ENCODE measurements around the gene COQ8A. TPM values are rescaled to one million over a fixed set of nuclear protein-coding genes. Genes with fewer than 3 reads are reported as not detected.

COQ8A gene
- polyA plus RNA-seq, 2 donors = 15.9 to 19.9 TPM

DNA sequence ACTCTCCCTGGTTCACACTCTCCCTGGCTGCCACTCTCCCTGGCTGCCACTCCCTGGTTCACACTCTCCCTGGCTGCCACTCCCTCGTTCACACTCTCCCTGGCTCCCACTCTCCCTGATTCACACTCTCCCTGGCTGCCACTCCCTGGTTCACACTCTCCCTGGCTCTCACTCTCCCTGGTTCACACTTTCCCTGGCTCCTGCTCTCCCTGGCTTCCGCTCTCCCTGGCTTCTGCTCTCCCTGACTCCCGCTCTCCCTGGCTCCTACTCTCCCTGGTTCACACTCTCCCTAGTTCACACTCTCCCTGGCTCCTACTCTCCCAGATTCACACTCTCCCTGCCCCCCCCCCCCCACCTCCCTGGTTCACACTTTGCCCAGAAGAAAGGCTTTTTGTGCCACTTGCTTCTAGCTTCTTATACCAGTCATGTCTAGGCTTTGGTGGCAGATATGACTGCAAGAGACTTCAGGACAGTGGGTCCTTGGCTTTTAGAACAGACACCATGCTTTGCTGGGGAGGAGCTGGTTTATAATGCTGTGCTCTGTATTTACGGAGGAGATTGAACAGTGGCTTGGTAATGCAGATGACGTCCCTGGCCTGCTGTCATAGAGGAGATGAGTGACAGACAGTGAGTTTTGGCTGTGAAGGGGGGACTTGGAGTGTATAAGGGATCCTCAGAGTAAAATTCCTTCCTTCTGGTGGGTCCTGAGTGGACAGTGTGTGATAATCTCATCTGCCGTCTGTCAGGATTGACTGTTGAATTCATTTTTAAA, 17.0 kb downstream of the COQ8A start:
- WGBS, 2 donors = 89 to 95% methylated on average over 6 of the region's 6 CpGs

DNA sequence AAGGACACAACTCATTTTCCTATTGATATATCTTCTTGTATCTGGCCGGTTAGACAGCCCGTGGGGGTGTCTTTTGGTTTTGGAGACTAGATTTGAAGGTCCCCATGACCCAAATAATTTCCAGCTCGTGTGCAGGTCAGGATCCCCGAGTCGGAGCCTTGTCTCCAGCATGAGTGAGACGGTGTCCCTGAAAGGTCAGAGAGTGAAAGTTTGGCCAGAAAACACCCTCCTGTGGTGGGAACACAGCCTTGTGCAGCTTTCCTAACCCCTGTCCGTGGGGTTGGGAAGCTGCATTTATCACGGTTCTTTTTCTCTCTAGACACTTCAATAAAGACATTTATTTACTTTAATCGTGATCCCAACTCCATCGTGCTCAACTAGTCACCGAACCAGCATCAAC, 17.6 kb downstream of the COQ8A start:
- Histone ChIP-seq H3K27ac (ENCODE audit: low read depth in 2 of 2, low read length in 1 of 2) (no peak overlapping the region), H3K9me3 (ENCODE audit: control insufficient read depth in 2 of 2, insufficient read depth in 1 of 2, low read depth in 1 of 2, low read length in 1 of 2) (peaks cover 0 to 2% of the 10 kb centered on the region in 2 donors), H3K4me1 (ENCODE audit: control insufficient read depth in 2 of 2, insufficient read depth in 2 of 2, low read length in 1 of 2) (peaks cover 0 to 4% of the 10 kb centered on the region in 2 donors), H3K4me3 (ENCODE audit: low read depth in 1 of 2, low read length in 2 of 2) (no peak overlapping the region), H3K27me3 (ENCODE audit: control insufficient read depth in 1 of 2, insufficient read depth in 2 of 2, low read length in 2 of 2) (no peaks in the 10 kb centered on the region), H3K36me3 (ENCODE audit: control insufficient read depth in 2 of 2, insufficient read depth in 2 of 2, low read length in 1 of 2) (peaks cover 0 to 3% of the 10 kb centered on the region in 2 donors)
- WGBS, 2 donors = 82 to 92% methylated on average over 11 of the region's 11 CpGs

More for the DNA sequence above, 17.0 kb downstream of the COQ8A start:
- peaks cover 0 to 3% of the 10 kb centered on the region in 2 donors for H3K36me3 ChIP-seq (ENCODE audit: control insufficient read depth in 2 of 2, insufficient read depth in 2 of 2, low read length in 1 of 2)
- H3K4me3 ChIP-seq (ENCODE audit: low read depth in 1 of 2, low read length in 2 of 2) = no peak overlapping the region
- H3K4me1 ChIP-seq (ENCODE audit: control insufficient read depth in 2 of 2, insufficient read depth in 2 of 2, low read length in 1 of 2) = peaks cover 0 to 4% of the 10 kb centered on the region in 2 donors
- H3K27ac ChIP-seq (ENCODE audit: low read depth in 2 of 2, low read length in 1 of 2) = no peak overlapping the region
- no peaks in the 10 kb centered on the region for H3K27me3 ChIP-seq (ENCODE audit: control insufficient read depth in 1 of 2, insufficient read depth in 2 of 2, low read length in 2 of 2)
- H3K9me3 ChIP-seq (ENCODE audit: control insufficient read depth in 2 of 2, insufficient read depth in 1 of 2, low read depth in 1 of 2, low read length in 1 of 2) = peaks cover 0 to 2% of the 10 kb centered on the region in 2 donors

DNA sequence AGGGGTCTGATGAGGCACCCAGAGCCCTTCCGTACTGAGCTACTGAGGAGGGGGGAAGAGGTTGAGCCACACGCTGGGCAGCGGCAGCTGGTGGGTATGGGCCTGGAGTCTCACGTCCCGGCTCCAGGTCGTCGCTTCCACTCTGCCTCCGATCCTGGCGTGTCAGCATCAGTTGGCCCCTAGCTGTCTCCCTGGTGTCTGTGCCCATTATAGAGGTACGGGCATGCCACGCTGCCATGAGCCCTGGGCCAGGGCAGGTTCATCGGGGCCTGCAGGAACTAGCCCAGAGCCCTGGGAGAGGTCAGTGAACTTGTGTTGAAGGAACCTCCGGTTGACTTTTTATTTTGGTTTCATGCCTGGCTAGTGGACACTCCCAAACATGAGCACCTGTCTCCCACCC, 18.2 kb downstream of the COQ8A start:
- peaks cover 0 to 4% of the 10 kb centered on the region in 2 donors for H3K4me1 ChIP-seq (ENCODE audit: control insufficient read depth in 2 of 2, insufficient read depth in 2 of 2, low read length in 1 of 2)
- 95% methylated on average over 13 of the region's 13 CpGs for WGBS, 2 donors
- H3K27me3 ChIP-seq (ENCODE audit: control insufficient read depth in 1 of 2, insufficient read depth in 2 of 2, low read length in 2 of 2) = no peaks in the 10 kb centered on the region
- no peak overlapping the region for H3K4me3 ChIP-seq (ENCODE audit: low read depth in 1 of 2, low read length in 2 of 2)
- H3K27ac ChIP-seq (ENCODE audit: low read depth in 2 of 2, low read length in 1 of 2) = no peak overlapping the region
- peaks cover 0 to 7% of the 10 kb centered on the region in 2 donors for H3K36me3 ChIP-seq (ENCODE audit: control insufficient read depth in 2 of 2, insufficient read depth in 2 of 2, low read length in 1 of 2)
- H3K9me3 ChIP-seq (ENCODE audit: control insufficient read depth in 2 of 2, insufficient read depth in 1 of 2, low read depth in 1 of 2, low read length in 1 of 2) = peaks cover 0 to 2% of the 10 kb centered on the region in 2 donors

DNA sequence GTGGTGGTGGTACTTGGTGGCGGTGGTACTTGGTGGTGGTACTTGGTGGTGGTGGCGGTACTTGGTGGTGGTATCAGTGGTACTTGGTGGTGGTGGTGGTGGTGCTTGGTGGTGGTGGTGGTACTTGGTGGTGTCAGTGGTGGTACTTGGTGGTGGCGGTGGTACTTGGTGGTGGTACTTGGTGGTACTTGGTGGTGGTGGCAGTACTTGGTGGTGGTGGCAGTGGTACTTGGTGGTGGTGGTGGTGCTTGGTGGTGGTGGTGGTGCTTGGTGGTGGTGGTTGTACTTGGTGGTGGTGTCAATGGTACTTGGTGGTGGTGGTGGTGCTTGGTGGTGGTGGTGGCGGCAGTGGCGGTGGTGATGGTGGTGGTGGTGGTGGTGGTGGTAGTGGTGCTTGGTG, 20.2 kb downstream of the COQ8A start:
- no peak overlapping the region for H3K27ac ChIP-seq (ENCODE audit: low read depth in 2 of 2, low read length in 1 of 2)
- H3K4me1 ChIP-seq (ENCODE audit: control insufficient read depth in 2 of 2, insufficient read depth in 2 of 2, low read length in 1 of 2) = peaks cover 0 to 2% of the 10 kb centered on the region in 2 donors
- H3K27me3 ChIP-seq (ENCODE audit: control insufficient read depth in 1 of 2, insufficient read depth in 2 of 2, low read length in 2 of 2) = no peaks in the 10 kb centered on the region
- WGBS, 2 donors = 74 to 85% methylated on average over 4 to 5 of the region's 5 CpGs
- peaks cover 3 to 17% of the 10 kb centered on the region in 2 donors for H3K36me3 ChIP-seq (ENCODE audit: control insufficient read depth in 2 of 2, insufficient read depth in 2 of 2, low read length in 1 of 2)
- H3K4me3 ChIP-seq (ENCODE audit: low read depth in 1 of 2, low read length in 2 of 2) = no peak overlapping the region
- no peaks in the 10 kb centered on the region for H3K9me3 ChIP-seq (ENCODE audit: control insufficient read depth in 2 of 2, insufficient read depth in 1 of 2, low read depth in 1 of 2, low read length in 1 of 2)

DNA sequence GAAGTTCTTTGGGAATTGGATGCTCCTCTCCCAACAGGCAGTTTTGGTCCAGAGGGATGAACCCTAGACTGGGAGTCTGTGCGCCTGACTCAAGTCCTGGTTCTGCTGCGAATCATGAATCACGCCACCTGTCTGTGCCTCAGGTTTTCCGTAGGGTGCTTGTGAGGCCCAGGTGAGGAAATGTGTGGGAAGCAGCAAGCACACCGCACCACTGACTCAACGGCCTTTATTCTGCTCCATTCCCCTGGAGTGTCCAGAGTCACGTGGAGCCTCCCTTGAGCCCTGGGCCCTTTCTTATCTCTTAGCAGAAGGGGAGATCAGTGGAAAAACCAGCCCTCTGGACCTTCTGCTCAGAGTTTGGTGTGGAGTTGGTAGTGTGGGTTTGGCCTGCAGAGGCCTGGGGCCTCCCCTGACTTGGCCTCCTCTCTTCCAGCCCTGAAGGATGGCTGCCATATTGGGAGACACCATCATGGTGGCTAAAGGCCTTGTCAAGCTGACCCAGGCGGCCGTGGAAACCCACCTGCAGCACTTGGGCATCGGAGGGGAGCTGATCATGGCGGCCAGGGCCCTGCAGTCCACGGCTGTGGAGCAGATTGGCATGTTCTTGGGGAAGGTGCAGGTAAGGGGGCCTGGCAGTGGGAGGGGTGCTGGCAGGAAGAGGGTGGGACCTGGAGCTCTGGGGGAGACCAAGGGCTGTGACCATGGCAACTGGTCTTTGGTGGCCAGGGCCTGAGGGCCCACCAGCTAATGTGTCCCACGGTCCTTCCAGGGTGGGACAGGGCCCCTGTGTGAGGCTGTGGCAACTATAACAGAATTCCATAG, 21.1 kb downstream of the COQ8A start:
- Histone ChIP-seq H3K36me3 (ENCODE audit: control insufficient read depth in 2 of 2, insufficient read depth in 2 of 2, low read length in 1 of 2) (peaks cover 7 to 19% of the 10 kb centered on the region in 2 donors), H3K4me3 (ENCODE audit: low read depth in 1 of 2, low read length in 2 of 2) (no peak overlapping the region)
- 95% methylated on average over 13 of the region's 13 CpGs for WGBS, 2 donors

DNA sequence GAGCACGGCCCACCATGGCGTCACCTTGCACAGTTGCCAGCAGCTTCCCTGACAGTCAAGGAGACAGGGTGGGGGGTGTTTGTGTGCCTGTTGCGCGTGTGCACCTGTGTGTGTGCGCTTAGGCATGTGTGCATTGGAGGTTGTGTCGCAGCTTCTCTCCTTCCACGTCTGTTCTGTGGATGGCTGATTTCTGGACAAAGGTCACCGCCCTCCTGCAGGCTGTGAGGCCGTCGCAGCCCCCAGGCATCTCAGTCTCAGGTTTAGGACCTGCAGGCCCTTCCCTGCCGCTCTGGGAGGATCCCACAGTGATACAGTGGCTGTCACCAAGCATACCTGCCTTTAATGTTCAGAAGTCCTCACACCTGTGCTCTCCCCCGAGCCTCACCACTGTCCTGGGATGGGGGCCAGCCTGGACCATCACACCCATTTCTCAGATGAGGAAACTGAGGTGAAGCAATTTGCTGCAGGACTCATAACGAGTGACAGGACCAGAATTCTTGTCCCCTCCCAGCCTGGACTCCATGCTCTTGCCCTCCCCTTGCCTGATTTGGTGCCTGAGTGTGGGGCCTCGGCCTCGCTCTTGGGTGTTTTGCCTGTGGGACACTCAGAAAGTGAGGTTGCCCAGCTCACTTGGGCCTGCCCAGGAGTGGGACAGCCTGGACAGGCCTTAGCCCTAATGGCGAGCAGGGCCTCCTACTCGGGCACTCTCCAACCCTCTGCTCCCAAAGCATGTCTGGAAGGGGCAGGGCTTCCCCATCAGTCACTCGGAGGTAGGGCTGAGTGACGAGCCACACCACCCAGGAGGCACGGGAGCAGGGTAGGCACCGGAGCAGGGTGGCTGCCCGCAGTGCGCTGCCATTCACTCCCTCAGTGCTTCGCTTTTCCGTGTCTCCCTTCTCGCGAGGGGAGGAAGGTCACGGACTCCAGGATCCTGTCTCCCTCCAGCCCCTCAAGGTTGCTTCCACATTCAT, 22.6 kb downstream of the COQ8A start:
- no peaks in the 10 kb centered on the region for H3K27me3 ChIP-seq (ENCODE audit: control insufficient read depth in 1 of 2, insufficient read depth in 2 of 2, low read length in 2 of 2)
- no peaks in the 10 kb centered on the region for H3K4me1 ChIP-seq (ENCODE audit: control insufficient read depth in 2 of 2, insufficient read depth in 2 of 2, low read length in 1 of 2)
- H3K4me3 ChIP-seq (ENCODE audit: low read depth in 1 of 2, low read length in 2 of 2) = no peak overlapping the region
- no peaks in the 10 kb centered on the region for H3K9me3 ChIP-seq (ENCODE audit: control insufficient read depth in 2 of 2, insufficient read depth in 1 of 2, low read depth in 1 of 2, low read length in 1 of 2)
- H3K27ac ChIP-seq (ENCODE audit: low read depth in 2 of 2, low read length in 1 of 2) = no peak overlapping the region
- H3K36me3 ChIP-seq (ENCODE audit: control insufficient read depth in 2 of 2, insufficient read depth in 2 of 2, low read length in 1 of 2) = peaks cover 7 to 24% of the 10 kb centered on the region in 2 donors
- WGBS, 2 donors = 91 to 92% methylated on average over 27 to 28 of the region's 28 CpGs

More for the DNA sequence above, 21.1 kb downstream of the COQ8A start:
- no peak overlapping the region for H3K27ac ChIP-seq (ENCODE audit: low read depth in 2 of 2, low read length in 1 of 2)
- no peaks in the 10 kb centered on the region for H3K4me1 ChIP-seq (ENCODE audit: control insufficient read depth in 2 of 2, insufficient read depth in 2 of 2, low read length in 1 of 2)
- H3K27me3 ChIP-seq (ENCODE audit: control insufficient read depth in 1 of 2, insufficient read depth in 2 of 2, low read length in 2 of 2) = no peaks in the 10 kb centered on the region
- no peaks in the 10 kb centered on the region for H3K9me3 ChIP-seq (ENCODE audit: control insufficient read depth in 2 of 2, insufficient read depth in 1 of 2, low read depth in 1 of 2, low read length in 1 of 2)

DNA sequence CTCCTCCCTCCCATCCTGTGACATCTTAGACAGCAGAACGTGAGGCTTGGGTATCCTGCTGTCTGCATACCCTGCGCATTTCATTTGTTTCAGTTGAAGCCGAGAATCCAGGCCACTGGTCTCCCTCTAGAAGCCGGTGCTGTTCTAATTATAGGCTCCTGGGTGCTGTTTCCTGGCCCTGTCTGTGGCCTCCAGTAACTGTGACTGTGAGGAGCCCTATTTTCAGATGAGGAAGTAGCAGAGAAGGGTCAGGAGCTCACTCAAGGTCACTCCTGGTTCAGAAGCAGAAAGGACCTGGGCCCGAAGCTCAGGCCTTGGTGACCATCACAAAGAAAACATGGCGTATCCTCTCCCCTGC, 24.0 kb downstream of the COQ8A start:
- H3K36me3 ChIP-seq (ENCODE audit: control insufficient read depth in 2 of 2, insufficient read depth in 2 of 2, low read length in 1 of 2) = peaks cover 7 to 24% of the 10 kb centered on the region in 2 donors
- WGBS, 2 donors = 79 to 81% methylated on average over 6 of the region's 6 CpGs

DNA sequence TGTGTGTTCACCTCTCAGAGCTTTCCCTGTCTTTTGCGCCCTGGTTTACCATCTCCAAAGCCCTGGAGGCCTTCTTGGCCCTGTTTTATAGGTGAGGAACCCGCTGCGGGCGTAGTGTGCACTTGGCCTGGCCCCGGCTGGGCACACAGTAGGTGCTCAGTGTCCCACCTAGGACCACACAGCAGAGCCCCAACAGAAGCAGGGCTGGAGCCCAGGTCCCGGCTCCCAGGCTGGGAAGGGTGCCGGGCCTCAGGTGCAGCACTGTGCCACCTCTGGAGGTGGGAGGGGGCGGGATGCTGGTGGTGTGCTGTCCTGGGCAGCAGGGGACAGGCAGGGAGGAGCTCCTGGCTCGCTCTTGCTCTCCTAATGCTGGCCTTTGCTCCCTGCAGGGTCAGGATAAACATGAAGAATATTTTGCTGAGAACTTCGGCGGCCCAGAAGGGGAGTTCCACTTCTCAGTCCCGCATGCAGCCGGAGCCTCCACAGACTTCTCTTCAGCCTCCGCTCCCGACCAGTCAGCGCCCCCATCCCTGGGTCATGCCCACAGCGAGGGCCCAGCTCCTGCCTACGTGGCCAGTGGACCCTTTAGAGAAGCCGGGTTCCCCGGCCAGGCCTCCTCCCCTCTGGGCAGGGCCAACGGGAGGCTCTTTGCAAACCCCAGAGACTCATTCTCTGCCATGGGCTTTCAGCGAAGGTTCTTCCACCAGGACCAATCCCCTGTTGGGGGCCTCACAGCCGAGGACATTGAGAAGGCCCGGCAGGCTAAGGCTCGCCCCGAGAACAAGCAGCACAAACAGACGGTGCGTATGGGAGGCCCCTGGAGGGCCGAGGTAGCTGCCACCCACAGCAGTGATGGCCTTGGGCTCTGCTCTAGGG, 24.8 kb downstream of the COQ8A start:
- H3K36me3 ChIP-seq (ENCODE audit: control insufficient read depth in 2 of 2, insufficient read depth in 2 of 2, low read length in 1 of 2) = peaks cover 7 to 24% of the 10 kb centered on the region in 2 donors
- peaks cover 0 to 3% of the 10 kb centered on the region in 2 donors for H3K4me1 ChIP-seq (ENCODE audit: control insufficient read depth in 2 of 2, insufficient read depth in 2 of 2, low read length in 1 of 2)
- no peaks in the 10 kb centered on the region for H3K27me3 ChIP-seq (ENCODE audit: control insufficient read depth in 1 of 2, insufficient read depth in 2 of 2, low read length in 2 of 2)
- WGBS, 2 donors = 91 to 93% methylated on average over 29 of the region's 29 CpGs
- no peak overlapping the region for H3K4me3 ChIP-seq (ENCODE audit: low read depth in 1 of 2, low read length in 2 of 2)
- no peaks in the 10 kb centered on the region for H3K9me3 ChIP-seq (ENCODE audit: control insufficient read depth in 2 of 2, insufficient read depth in 1 of 2, low read depth in 1 of 2, low read length in 1 of 2)
- no peak overlapping the region for H3K27ac ChIP-seq (ENCODE audit: low read depth in 2 of 2, low read length in 1 of 2)

More for the DNA sequence above, 24.0 kb downstream of the COQ8A start:
- Histone ChIP-seq H3K27me3 (ENCODE audit: control insufficient read depth in 1 of 2, insufficient read depth in 2 of 2, low read length in 2 of 2) (no peaks in the 10 kb centered on the region), H3K9me3 (ENCODE audit: control insufficient read depth in 2 of 2, insufficient read depth in 1 of 2, low read depth in 1 of 2, low read length in 1 of 2) (no peaks in the 10 kb centered on the region), H3K27ac (ENCODE audit: low read depth in 2 of 2, low read length in 1 of 2) (no peak overlapping the region), H3K4me1 (ENCODE audit: control insufficient read depth in 2 of 2, insufficient read depth in 2 of 2, low read length in 1 of 2) (peaks cover 0 to 3% of the 10 kb centered on the region in 2 donors), H3K4me3 (ENCODE audit: low read depth in 1 of 2, low read length in 2 of 2) (no peak overlapping the region)
